Activated CD4-positive, alpha-beta T cell treated with anti-CD3 and anti-CD28 coated beads, Interleukin-2, amount 10 ng/mL, durations not matched to agents 7 days and 5 days (primary cell): ENCODE measurements around the gene OR5B12. TPM values are rescaled to one million over a fixed set of nuclear protein-coding genes. Genes with fewer than 3 reads are reported as not detected.

Experiments
- CTCF ChIA-PET: fragments of 350-600 bp; sonication (Branson Sonifier 250); formaldehyde crosslinking; loops from one replicate; lab custom pipeline; 2021; ENCODE audit warnings: antibody characterized with exemption; lab: Charles Lee
- POLR2A ChIA-PET: fragments of 350-600 bp; sonication (Branson Sonifier 250); formaldehyde crosslinking; loops from one replicate; lab custom pipeline; 2021; ENCODE audit warnings: antibody characterized with exemption; lab: Charles Lee
- DNase-seq: peaks from one replicate; pipeline ENCODE4 v3.0.0-alpha.2; 2020
- H3K27ac Mint-ChIP-seq: one replicate; pipeline ENCODE4 v1.8.0; 2021; ENCODE audit warnings: mild to moderate bottlenecking, moderate library complexity, mixed read lengths
- H3K27me3 Mint-ChIP-seq: one replicate; pipeline ENCODE4 v1.8.0; 2021; ENCODE audit warnings: mixed read lengths
- H3K36me3 Mint-ChIP-seq: one replicate; pipeline ENCODE4 v1.8.0; 2021; ENCODE audit warnings: low read depth, mixed read lengths
- H3K4me1 Mint-ChIP-seq: one replicate; pipeline ENCODE4 v1.8.0; 2021; ENCODE audit warnings: mixed read lengths
- H3K4me3 Mint-ChIP-seq: one replicate; pipeline ENCODE4 v1.8.0; 2021; ENCODE audit warnings: mild to moderate bottlenecking, moderate library complexity, mixed read lengths
- H3K9me3 Mint-ChIP-seq: one replicate; pipeline ENCODE4 v1.8.0; 2021; ENCODE audit warnings: mixed read lengths
- total RNA-seq, 2 experiments: library from RNA; stranded (reverse); gene quantifications; one replicate each; pipeline ENCODE4 v1.2.3, GENCODE V29; 2021

OR5B12 gene
- total RNA-seq: not detected

DNA sequence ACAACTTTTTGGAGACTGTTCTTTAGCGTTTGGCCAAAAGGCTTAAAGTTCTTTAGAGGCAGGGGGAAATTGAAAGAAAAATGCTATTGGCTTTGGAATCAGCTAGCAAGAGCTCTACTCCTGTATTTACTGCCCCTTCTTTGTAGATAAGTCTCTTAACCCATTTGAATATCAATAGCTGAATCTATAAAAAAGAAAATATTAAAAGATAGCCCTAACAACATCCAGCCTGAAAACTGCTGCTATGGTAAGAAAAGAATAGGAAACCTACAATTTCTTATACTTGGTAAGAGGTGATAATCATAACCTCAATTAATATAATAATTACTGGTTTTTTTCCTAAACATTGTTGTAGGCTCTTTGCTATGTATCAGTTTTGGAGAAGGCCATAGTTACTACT is at the start of gene OR5B12:
Gene OR5B12, minus strand, starts transcription at position 101 of the 400 bp plus-strand sequence. CDS start 2,085 bp downstream, outside the sequence.
- CTCF ChIA-PET: no interaction called here
- DNase-seq: no peak
- Mint-ChIP-seq H3K9me3 (peaks cover 5% of the 10 kb centered on the region), H3K27ac (no peak within 1 kb of the TSS), H3K4me3 (no peak within 1 kb of the TSS), H3K4me1 (no peaks in the 10 kb centered on the region), H3K27me3 (peaks cover 3% of the 10 kb centered on the region), H3K36me3 (no peaks in the 10 kb centered on the region)
- POLR2A ChIA-PET: no interaction called here

DNA sequence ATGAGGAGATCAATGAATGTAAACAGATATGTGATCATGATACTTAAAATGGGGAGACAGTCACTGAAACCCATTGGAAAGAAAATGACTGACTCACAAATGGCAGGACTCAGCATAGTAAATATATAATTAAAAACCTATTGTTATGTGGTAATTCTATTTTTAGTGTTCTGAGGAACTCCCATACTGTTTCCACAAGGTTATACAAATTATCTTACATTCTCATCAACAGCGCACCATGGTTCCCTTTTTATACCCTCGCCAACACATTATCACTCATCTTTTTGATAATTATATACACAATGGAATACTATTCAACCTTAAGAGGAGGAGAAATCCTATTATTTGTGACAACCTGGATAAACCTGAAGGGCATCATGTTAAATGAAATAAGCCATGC is 48.8 kb upstream of the OR5B12 start:
- DNase-seq: no peak
- Mint-ChIP-seq H3K36me3 (no peaks in the 10 kb centered on the region), H3K4me1 (no peaks in the 10 kb centered on the region), H3K27me3 (no peaks in the 10 kb centered on the region), H3K4me3 (no peak overlapping the region), H3K27ac (no peak overlapping the region), H3K9me3 (no peaks in the 10 kb centered on the region)
- ChIA-PET POLR2A (no interaction called here), CTCF (no interaction called here)

- Mint-ChIP-seq H3K4me1 (no peaks in the 10 kb centered on the region), H3K36me3 (no peaks in the 10 kb centered on the region), H3K4me3 (no peak overlapping the region), H3K27ac (no peak overlapping the region), H3K9me3 (peaks cover 2% of the 10 kb centered on the region), H3K27me3 (no peaks in the 10 kb centered on the region)
- ChIA-PET CTCF (no interaction called here), POLR2A (no interaction called here)
- no peak for DNase-seq
Observed at GRCh38 chr11:58487170-58487569, 45.1 kb upstream of the OR5B12 start.

DNA sequence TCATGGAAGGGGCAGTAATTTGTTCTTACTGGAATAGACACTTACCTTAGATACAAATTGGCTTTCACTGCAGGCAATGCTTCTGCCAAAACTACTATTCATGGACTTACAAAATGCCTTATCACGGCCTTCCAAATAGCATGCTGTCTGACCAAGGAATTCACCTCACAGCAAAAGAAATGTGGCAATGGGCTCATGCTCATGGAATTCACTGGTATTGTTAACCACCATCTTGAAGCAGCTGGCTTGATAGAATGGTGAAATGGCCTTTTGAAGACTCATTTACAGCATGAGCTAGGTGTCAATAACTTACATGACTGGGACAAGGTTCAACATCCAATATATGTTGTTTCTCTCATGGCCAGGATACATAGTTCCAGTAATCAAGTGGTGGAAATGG is 43.9 kb upstream of the OR5B12 start:
- no peak for DNase-seq
- Mint-ChIP-seq H3K36me3 (no peaks in the 10 kb centered on the region), H3K27me3 (no peaks in the 10 kb centered on the region), H3K4me3 (no peak overlapping the region), H3K9me3 (peaks cover 2% of the 10 kb centered on the region), H3K27ac (no peak overlapping the region), H3K4me1 (no peaks in the 10 kb centered on the region)
- CTCF ChIA-PET: no interaction called here
- POLR2A ChIA-PET: interaction anchor here (0.6 kb wide), 1 partner anchor 584 kb away, joined by 3 read pairs; no protein-coding TSS in a partner anchor

DNA sequence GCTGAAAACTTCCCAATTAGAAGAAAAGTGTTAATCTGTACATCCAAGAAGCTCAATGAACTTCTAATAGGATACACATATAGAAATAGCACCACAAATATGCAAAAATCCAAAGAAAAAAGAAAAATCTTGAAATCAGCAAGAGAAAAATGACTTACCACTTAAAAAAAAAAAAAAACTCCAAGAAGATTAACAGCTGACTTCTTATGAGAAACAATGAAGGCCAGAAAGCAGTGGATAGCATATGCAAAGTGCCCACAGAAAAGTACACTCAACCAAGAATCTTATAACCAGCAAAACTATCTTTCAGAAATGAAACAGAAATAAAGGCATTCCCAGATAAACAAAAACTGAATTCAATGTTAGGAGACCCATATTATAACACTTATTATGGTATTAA is 29.9 kb upstream of the OR5B12 start:
- no peaks in the 10 kb centered on the region for H3K4me1 Mint-ChIP-seq
- ChIA-PET POLR2A (no interaction called here), CTCF (no interaction called here)
- no peaks in the 10 kb centered on the region for H3K36me3 Mint-ChIP-seq
- DNase-seq: no peak
- no peak overlapping the region for H3K27ac Mint-ChIP-seq
- H3K9me3 Mint-ChIP-seq: peaks cover 22% of the 10 kb centered on the region
- no peak overlapping the region for H3K4me3 Mint-ChIP-seq
- peaks cover 1% of the 10 kb centered on the region for H3K27me3 Mint-ChIP-seq

- Mint-ChIP-seq H3K27me3 (peaks cover 2% of the 10 kb centered on the region), H3K27ac (no peak overlapping the region), H3K36me3 (no peaks in the 10 kb centered on the region), H3K4me1 (no peaks in the 10 kb centered on the region), H3K9me3 (peaks cover 10% of the 10 kb centered on the region), H3K4me3 (no peak overlapping the region)
- ChIA-PET CTCF (no interaction called here), POLR2A (interaction anchor here (0.6 kb wide), 1 partner anchor 33 kb away, joined by 3 read pairs; no protein-coding TSS in a partner anchor)
- DNase-seq: no peak
Observed at GRCh38 chr11:58466293-58466692, 24.3 kb upstream of the OR5B12 start.

GRCh38 chr11:58465690-58466089 is 23.7 kb upstream of the OR5B12 start:
- Mint-ChIP-seq H3K4me1 (no peaks in the 10 kb centered on the region), H3K36me3 (no peaks in the 10 kb centered on the region), H3K9me3 (peaks cover 7% of the 10 kb centered on the region), H3K27me3 (peaks cover 2% of the 10 kb centered on the region), H3K4me3 (no peak overlapping the region), H3K27ac (no peak overlapping the region)
- POLR2A ChIA-PET: no interaction called here
- CTCF ChIA-PET: interaction anchor here (0.5 kb wide), 1 partner anchor 337 kb away, joined by 3 read pairs; no protein-coding TSS in a partner anchor
- DNase-seq: no peak

DNA sequence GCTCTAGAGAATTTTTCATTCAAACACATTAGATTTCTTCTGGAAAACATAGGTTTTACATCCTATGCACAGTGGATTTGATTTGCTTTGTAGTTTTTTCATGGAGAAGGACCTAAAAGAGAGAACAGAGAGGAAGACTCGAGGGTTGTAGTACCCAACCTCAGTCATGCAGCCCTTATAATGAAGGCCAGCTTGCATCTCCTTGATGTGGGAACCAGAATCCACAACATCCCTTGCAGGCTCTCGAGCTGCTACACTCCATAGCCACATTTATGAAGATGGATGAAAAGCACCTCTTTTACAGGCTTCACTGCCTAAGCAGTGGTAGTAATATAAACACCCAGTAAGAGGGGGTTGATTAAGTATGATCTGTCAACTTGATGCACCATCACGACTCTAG is 9.5 kb upstream of the OR5B12 start:
- peaks cover 10% of the 10 kb centered on the region for H3K27me3 Mint-ChIP-seq
- ChIA-PET CTCF (no interaction called here), POLR2A (no interaction called here)
- no peak for DNase-seq
- H3K36me3 Mint-ChIP-seq: no peaks in the 10 kb centered on the region
- no peak overlapping the region for H3K4me3 Mint-ChIP-seq
- no peaks in the 10 kb centered on the region for H3K9me3 Mint-ChIP-seq
- H3K27ac Mint-ChIP-seq: no peak overlapping the region
- no peaks in the 10 kb centered on the region for H3K4me1 Mint-ChIP-seq

DNA sequence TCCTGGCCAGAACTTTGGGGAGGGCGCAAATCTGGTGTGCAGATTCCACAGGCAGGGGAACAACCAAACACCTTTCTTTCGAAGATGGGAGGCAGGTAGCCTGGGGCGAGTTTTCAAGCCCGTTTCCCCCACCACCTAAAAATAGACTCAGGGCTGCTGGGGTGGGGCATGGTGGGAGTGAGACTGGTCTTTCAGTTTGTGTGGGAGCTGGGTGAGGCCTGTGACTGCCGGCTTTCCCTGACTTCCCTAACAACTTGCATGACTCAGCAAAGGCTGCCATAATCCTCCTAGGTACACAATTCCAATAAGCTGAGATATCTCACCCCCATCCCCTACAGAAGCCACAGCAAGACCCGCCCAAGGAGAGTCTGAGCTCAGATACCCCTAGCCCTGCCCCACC is 4.3 kb upstream of the OR5B12 start:
- no peak for DNase-seq
- Mint-ChIP-seq H3K9me3 (peaks cover 5% of the 10 kb centered on the region), H3K36me3 (no peaks in the 10 kb centered on the region), H3K27ac (no peak overlapping the region), H3K27me3 (peaks cover 8% of the 10 kb centered on the region), H3K4me1 (no peaks in the 10 kb centered on the region), H3K4me3 (no peak overlapping the region)
- ChIA-PET POLR2A (no interaction called here), CTCF (no interaction called here)

- Mint-ChIP-seq H3K36me3 (no peaks in the 10 kb centered on the region), H3K4me1 (no peaks in the 10 kb centered on the region), H3K9me3 (peaks cover 5% of the 10 kb centered on the region), H3K27me3 (peaks cover 4% of the 10 kb centered on the region), H3K4me3 (no peak overlapping the region), H3K27ac (no peak overlapping the region)
- ChIA-PET POLR2A (no interaction called here), CTCF (no interaction called here)
- DNase-seq: no peak
Observed at GRCh38 chr11:58444300-58444699, 2.3 kb upstream of the OR5B12 start.

DNA sequence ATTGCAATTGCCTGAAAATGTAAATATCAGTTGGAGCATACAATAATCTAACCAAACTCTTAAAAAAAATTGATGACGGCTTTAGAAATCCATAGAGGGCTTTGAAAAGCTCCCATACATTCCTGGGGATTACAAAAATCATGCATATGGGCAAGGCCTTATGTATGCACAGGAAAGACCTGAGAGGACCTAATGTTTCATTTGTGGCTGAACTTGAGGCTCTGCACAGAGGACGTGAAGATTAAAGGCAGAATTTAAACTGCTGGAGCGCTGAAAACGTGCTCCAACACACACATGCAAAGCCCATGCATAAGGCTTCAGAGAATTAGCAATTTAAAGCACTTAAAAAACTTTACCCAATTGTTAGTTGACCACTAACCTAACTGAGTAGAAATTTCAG is 3.5 kb downstream of the OR5B12 start:
- no peak for DNase-seq
- no peaks in the 10 kb centered on the region for H3K27me3 Mint-ChIP-seq
- no peak overlapping the region for H3K27ac Mint-ChIP-seq
- H3K4me3 Mint-ChIP-seq: no peak overlapping the region
- ChIA-PET POLR2A (no interaction called here), CTCF (no interaction called here)
- no peaks in the 10 kb centered on the region for H3K4me1 Mint-ChIP-seq
- no peaks in the 10 kb centered on the region for H3K36me3 Mint-ChIP-seq
- H3K9me3 Mint-ChIP-seq: no peaks in the 10 kb centered on the region

DNA sequence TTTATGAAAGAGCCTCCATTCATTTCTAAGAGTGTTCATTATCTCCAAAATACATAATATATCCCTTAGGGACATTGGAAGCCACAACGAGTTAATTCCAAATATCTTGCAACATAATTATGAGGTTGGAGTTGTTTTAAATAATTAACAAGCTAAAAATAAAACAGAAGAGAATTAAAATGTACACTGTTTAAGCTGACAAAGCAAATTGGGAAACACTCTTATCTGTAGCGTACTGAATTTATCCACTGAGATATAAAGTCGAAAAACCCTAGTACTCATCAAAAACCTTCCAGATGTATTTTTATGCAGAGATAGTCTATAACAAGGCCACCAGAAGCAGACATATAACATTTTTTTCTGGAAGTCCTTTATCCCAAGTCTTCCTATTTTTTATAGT is 7.8 kb downstream of the OR5B12 start:
- ChIA-PET POLR2A (no interaction called here), CTCF (no interaction called here)
- no peak overlapping the region for H3K4me3 Mint-ChIP-seq
- no peaks in the 10 kb centered on the region for H3K27me3 Mint-ChIP-seq
- no peaks in the 10 kb centered on the region for H3K36me3 Mint-ChIP-seq
- H3K4me1 Mint-ChIP-seq: no peaks in the 10 kb centered on the region
- H3K9me3 Mint-ChIP-seq: no peaks in the 10 kb centered on the region
- no peak for DNase-seq
- no peak overlapping the region for H3K27ac Mint-ChIP-seq

- no peak overlapping the region for H3K27ac Mint-ChIP-seq
- H3K9me3 Mint-ChIP-seq: no peaks in the 10 kb centered on the region
- no peaks in the 10 kb centered on the region for H3K36me3 Mint-ChIP-seq
- DNase-seq: no peak
- H3K27me3 Mint-ChIP-seq: no peaks in the 10 kb centered on the region
- POLR2A ChIA-PET: no interaction called here
- no peaks in the 10 kb centered on the region for H3K4me1 Mint-ChIP-seq
- H3K4me3 Mint-ChIP-seq: no peak overlapping the region
- CTCF ChIA-PET: no interaction called here
Observed at GRCh38 chr11:58433638-58434203, 8.3 kb downstream of the OR5B12 start.

DNA sequence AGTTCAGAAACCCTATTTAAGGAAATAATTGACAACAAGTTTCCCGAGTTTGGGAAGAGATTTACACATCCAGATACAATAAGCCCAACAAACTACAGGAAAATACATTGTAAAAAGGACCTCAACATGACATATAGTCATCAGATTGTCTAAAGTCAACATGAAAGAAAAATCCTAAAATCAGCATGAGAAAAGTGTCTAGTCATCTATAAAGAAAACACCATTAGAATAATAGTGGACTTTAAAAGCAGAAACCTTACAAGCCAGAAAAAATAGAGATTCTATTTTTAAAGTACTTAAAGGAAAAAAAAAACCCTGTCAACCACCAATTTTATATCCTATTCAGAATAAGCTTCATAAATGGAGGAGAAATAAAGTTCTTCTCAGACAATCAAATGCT is 12.8 kb downstream of the OR5B12 start:
- no peaks in the 10 kb centered on the region for H3K9me3 Mint-ChIP-seq
- ChIA-PET POLR2A (no interaction called here), CTCF (no interaction called here)
- no peak for DNase-seq
- no peaks in the 10 kb centered on the region for H3K4me1 Mint-ChIP-seq
- no peak overlapping the region for H3K27ac Mint-ChIP-seq
- H3K27me3 Mint-ChIP-seq: no peaks in the 10 kb centered on the region
- H3K4me3 Mint-ChIP-seq: no peak overlapping the region
- no peaks in the 10 kb centered on the region for H3K36me3 Mint-ChIP-seq
